Loucy (cell line): ENCODE data around the gene ITPK1.

Experiments used
- CTCF ChIP-seq: fragments of 200-600 bp; sonication (generic); conservative IDR thresholded peaks from 2 replicates; pipeline ENCODE4 v1.5.1; 2014; ENCODE audit warnings: mild to moderate bottlenecking, antibody characterized with exemption, low read length
- EZH2phosphoT487 ChIP-seq: fragments of 200-600 bp; IDR thresholded peaks from 2 replicates; pipeline ENCODE4 v1.6.1; 2018; ENCODE audit warnings: antibody characterized with exemption, mild to moderate bottlenecking, moderate library complexity, borderline replicate concordance

GRCh38 chr14:92993302-92993701 lies 122.4 kb downstream of the ITPK1 start:
- TF ChIP-seq CTCF (no peak), EZH2phosphoT487 (no peak)
